NCI-H82 treated with DMSO at 0.1 percent for 48 hours (cell line): Measurements from ENCODE around the gene HEPHL1.
"Not testable (repeated sequence)": the region's sequence is repeated elsewhere in the genome, so short reads cannot be mapped to it uniquely, and the experiment has no call there.

Experiments used
- DNase-seq: peaks from one replicate; lab custom pipeline; 2025; ENCODE audit not compliant: unreplicated experiment; lab: John Stamatoyannopoulos, UW

HEPHL1 gene

GRCh38 chr11:94020777-94021481, at the start of gene HEPHL1:
TSS of gene HEPHL1 (plus strand) at chr11:94021354. CDS start at chr11:94021369, 15 bp downstream.
- DNase-seq, result no peak

DNA sequence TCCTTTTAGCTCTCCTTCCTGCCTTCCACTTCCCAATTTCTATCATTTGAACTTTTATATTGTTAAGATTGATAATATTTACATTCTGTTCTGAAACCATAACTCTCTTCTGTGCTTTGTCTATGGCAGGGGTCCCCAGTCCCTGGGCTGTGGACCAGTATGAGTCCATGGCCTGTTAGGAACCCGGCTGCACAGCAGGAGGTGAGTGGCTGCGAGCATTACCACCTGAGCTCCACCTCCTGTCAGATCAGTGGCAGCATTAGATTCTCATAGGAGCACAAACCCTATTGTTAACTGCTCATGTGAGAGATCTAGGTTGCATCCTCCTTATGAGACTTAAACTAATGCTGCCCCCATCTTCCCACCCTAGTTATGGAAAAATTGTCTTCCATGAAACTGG, 48.4 kb upstream of the HEPHL1 start:
- no peak for DNase-seq

DNA sequence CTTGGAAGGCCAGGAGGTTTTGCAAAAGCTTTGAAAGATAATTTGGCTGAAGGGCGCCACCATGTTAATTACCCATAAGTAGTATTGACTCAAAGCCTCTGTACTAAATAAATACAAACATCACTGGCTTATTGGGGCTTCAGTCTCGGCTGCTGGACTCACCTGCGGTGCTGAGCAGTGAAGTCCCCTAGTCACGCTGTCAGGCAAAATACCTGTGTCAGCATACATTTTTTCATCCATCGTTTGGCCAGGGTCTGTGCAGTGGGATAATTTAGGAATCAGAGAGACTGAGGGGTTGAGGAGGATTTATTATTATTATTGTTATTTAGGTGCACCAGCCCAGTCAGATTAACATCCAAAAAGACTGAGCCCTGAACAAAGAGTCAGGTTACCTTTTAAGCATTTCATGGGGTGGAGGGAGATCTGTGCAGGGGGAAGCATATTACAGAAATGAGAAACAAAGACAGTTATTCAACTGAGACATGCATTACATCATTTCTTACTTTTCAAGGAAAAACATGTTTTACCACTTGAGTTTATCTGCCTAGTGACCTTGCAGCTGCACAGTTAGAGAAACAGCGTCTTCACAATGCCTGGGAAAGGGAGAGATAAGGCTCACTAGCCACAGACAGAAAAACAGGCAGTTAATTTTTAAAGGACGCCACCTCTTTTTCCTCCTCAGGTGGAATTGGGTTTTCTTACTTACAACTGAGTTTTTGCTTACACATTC, 47.7 kb upstream of the HEPHL1 start:
- not testable (repeated sequence) for DNase-seq

DNA sequence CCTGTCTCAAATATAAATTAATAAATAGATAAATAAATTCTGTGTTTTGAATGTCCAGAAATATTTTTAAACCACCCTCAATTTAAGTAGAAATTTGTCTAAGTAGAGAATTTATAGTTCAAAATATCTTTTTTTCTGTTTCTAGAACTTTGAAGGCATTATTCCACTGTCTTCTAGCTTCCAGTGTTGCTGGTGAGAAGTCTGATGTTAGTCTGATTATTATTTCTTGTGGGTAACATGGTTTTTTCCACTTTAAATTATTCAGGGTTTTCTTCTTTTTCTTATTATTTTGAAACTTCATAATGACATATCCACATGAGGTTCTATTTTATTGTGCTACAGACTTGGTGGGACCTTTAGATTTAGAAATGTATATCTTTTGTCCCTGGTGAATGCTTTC, 46.4 kb upstream of the HEPHL1 start:
- DNase-seq, result no peak

DNA sequence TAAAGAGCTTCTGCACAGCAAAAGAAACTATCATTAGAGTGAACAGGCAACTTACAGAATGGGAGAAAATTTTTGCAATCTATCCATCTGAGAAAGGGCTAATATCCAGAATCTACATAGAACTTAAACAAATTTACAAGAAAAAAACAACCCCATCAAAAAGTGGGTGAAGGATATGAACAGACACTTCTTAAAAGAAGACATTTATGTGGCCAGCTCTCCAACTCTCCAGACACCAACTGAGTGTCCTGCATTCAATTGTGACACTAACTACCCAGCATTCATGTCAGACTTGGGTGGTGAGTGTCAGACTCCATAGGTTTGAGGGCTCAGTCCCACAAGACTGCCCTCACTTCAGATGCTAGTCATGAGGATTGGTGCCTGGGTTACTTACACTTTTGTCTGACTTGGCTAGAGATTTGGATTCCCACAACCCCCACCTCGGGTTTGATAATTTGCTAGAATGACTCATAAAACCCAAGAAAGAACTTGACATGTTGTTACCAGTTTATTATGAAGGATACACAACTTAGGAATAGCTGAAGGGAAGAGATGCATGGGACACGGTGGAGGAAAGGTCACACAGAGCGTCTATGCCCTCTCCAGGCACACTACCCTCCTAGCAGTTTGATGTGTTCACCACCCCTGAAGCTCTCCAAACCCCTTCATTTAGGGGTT, 44.4 kb upstream of the HEPHL1 start:
- not testable (repeated sequence) for DNase-seq

DNA sequence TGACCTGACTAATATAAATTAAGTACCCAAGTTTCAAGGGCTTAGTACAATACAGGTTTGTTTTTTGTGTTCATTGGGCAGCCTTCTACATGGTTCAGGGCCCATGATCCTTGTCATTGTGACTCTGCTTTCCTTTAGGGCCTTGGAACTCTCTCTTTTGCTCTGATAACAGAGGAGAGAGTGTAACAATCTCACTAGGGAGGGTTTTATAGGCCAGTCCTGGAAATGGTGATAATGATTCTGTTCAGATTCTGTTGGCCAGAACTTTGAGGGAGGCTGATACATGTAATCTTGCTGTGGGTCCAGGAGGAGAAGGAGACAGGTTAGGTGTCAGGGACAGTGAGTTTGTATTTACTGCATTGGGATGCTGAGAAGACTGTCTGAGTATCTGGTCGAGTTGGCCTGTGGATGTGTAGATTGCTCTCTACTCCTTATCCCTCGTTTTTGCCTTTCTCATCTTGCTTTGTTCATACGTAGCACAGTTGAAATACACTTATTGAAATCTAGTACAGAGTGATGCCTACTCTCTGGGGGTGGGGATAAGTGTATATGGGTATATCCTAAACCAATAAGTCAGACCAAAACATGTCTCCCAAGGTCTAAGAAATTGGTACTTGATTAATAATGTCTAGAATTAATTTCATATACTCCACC, 37.5 kb upstream of the HEPHL1 start:
- DNase-seq, result no peak

- DNase-seq, result no peak
Observed at GRCh38 chr11:93984196-93984567, 37.0 kb upstream of the HEPHL1 start.

DNA sequence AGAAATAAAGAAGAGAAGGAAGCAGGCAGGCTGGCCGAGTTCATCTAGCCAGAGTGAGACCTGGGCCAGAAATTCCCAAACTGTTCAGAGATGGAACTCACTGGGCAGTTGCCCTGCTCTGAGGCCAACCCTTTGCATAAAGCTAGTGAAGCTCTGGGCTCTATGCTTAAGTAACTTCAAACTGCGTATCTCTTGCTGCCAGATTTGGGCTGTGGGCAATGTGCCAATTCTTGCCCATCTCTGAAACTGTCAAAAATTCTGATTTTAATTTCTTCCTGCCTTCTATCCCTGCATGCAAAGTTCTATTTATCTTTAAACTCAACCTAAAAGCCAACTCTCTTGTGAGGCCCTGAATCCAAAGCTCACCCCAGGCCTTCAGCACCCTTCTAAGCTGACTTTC, 36.2 kb upstream of the HEPHL1 start:
- DNase-seq, result no peak

- no peak for DNase-seq
Observed at GRCh38 chr11:93986716-93987115, 34.4 kb upstream of the HEPHL1 start.

- no peak for DNase-seq
Observed at GRCh38 chr11:93988455-93988854, 32.7 kb upstream of the HEPHL1 start.

GRCh38 chr11:93988912-93989311, 32.2 kb upstream of the HEPHL1 start:
- DNase-seq, result no peak

DNA sequence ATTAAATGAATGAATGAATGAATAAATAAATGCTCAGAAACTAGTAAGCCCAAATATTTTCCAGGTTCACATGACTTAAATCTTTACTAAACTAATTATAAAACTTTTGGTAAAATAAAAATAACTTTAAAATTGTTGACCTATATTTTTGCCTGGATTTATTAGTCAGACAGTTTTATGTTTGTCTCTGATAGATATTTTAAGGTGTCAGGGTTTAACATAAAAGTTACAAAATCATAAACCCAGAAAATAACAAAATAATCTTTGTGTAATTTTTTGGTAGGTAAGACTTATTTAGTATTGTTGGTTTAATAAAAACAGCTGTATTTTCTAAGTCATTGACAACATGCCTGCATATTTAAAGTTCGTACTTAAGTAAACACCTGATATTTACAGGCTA, 27.4 kb upstream of the HEPHL1 start:
- DNase-seq, result no peak

- no peak for DNase-seq
Observed at GRCh38 chr11:93997741-93998140, 23.4 kb upstream of the HEPHL1 start.

DNA sequence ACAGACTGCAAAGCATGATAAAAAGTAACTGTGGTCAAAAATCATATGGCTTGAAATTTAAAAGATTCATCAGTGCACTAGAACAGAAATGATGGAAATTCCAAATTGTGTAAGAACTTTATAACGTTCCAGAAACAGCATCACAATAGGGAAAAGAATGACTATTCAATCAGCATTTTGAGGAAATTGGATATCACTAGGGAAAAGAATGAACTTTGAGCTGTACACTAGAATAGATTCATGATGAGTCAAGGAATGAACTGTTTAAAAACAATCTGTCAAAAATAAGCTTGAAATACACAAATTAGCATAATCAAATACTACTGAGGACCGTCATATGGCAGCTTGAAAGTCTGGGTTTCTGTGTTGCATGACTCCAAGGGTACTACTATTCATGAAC, 20.5 kb upstream of the HEPHL1 start:
- DNase-seq, result no peak

GRCh38 chr11:94002226-94002625, 18.9 kb upstream of the HEPHL1 start:
- DNase-seq, result no peak

DNA sequence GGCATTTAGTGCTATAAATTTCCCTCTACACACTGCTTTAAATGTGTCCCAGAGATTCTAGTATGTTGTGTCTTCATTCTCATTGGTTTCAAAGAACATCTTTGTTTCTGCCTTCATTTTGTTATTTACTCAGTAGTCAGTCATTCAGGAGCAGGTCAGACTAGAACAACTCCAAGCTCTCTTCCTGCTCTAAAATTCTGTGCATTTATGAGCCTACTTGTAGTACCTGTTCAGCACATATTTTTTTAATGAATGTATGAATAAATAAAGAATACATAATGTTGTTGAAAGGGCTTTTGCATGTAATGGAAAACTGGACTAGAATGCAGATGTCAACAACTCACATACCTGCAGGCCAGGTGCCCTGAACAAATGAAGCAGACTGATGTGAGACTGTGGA, 13.7 kb upstream of the HEPHL1 start:
- no peak for DNase-seq

- DNase-seq, result no peak
Observed at GRCh38 chr11:94007906-94008305, 13.2 kb upstream of the HEPHL1 start.

DNA sequence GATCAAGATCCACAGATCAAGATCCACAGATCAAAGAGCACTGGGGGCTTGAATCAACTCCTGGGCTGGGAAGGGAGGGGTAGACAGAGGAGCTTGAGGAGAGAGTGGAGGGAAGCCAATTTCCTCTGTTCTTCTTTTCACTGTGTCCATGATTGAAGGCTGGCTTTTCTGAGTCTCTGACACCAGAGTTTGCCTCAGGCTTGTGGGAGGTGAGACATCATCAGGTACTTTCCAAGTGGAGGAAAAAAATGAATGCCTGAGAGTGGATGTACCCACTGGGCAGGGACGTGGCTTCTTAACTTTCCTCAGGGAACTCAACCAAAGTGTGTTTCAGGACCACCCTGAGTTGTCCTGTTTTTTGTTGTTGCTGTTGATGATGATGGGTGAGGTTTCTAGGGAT, 11.0 kb upstream of the HEPHL1 start:
- DNase-seq, result no peak

DNA sequence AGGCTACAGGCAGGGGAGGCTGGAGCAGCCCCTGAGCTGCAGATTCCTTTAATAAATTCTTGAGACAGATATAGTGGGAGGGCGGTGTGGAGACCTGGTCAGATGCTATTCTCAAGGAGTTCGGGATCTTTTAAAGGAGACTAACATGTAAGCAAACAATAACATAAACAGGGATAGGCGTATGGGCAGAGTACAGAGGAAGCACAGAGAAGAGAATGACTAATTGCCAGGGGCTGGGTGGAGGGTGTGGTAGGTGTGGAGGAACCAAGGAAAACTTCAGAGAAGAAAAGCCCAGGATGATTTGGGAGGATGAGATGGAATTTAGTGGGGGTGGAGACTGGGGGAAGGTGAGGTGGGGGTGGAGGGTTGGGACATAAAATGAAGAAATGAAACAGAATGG, 9.7 kb upstream of the HEPHL1 start:
- no peak for DNase-seq

- DNase-seq, result no peak
Observed at GRCh38 chr11:94017446-94017845, 3.7 kb upstream of the HEPHL1 start.

DNA sequence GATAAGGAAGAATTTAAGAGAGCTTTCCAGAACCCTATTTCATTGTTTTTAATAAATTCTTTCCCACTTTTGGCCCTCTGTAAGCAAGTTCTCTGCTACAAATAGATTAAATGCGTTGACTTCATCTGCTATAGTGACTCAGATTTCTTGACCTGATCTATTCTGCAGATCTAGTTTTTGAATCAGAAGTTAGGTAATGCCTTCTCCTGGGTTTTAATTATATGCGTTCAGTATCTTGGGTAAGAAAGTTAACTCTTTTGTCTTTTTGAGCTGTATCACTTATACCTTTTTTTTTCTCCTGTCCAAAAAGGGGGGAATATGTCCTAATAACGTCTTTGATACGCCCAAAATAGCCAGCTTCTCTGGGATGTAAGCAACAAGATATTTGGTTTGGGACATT, 2.4 kb upstream of the HEPHL1 start:
- DNase-seq, result no peak

GRCh38 chr11:94023856-94024255, 2.7 kb downstream of the HEPHL1 start:
- DNase-seq, result no peak
